ENCODE data around the gene SLF2.
A peak's percentile ranks its signal among the peaks of the same experiment; 100 is the strongest.
"Not testable (repeated sequence)": the region's sequence is repeated elsewhere in the genome, so short reads cannot be mapped to it uniquely, and the experiment has no call there.

Gene SLF2

DNA sequence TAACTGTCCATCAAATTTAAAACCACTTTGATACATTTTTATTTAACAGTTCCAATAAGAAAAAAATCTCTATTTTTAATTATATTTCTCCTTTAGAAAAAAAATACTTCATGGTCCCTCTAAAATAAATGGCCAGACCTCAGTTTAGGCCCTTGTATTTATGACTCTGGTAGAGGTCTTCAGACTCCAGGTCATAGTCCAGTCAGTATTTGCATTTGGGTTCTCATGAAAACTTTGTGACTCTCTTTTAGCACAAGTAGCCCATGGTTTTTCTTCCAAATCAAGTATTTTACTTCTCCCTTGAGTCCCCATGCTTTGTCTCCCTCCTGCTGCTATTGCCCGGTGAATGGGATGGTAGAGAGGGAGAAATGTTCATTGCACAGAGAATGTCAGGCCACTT lies 51.1 kb downstream of the SLF2 start:
- DNase-seq: no peak

DNA sequence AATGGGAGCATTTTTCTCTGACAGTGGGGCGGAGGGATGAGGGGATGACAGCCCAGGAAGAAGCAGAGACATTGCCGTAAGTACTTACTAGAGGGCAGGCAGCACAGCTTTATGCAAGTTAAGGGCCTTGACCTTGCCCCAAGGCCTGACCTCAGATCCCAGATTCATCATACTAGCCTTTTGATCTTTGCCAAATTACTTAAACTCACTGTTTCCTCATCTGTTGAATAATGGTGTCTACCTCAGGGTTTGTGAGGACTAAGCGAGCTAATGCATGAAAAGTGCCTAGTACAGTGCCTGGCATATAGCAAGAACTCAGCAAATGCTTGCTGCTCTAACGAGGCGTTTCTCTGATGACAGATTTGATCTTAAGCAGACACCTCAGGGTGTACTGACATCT lies 53.1 kb downstream of the SLF2 start:
- no peak for DNase-seq

DNA sequence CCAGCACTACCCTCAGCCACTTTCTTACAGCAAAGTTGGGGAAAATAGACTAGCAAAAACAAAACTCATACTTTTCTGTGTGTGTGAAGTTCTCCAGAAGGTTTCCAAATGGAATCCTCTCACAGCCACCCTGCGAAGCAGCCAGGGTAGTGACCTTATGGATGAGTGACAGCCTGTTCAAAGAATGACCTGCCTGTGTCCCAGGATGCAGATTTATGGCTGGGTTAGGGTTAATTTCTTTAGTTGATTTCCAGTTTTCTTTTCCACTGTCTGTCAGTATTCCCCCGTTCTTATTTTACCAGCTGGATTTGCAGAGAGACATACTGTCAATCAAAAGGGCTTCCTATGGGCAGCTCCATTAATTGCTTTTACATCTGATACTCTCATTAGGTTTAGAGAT lies 54.1 kb downstream of the SLF2 start:
- DNase-seq: no peak

DNA sequence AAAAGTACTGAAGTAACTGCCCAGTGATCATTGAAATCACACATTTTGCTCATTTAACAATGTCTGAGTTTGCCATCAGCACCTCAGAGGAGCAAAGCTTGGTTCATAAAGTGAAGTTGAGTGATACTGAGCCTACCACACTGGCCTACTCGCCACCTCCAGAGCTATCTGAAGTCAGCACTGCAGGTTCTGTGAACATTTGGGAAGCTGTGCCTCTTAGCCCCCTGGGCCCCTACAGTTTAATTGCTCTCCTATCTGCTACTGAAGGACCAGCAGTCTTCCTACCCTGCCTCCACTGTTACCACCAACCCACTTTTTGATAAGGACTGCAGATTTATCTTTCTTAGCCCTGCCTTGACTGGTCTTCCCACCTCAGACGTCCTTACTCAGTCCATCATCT lies 54.6 kb downstream of the SLF2 start:
- no peak for DNase-seq

DNA sequence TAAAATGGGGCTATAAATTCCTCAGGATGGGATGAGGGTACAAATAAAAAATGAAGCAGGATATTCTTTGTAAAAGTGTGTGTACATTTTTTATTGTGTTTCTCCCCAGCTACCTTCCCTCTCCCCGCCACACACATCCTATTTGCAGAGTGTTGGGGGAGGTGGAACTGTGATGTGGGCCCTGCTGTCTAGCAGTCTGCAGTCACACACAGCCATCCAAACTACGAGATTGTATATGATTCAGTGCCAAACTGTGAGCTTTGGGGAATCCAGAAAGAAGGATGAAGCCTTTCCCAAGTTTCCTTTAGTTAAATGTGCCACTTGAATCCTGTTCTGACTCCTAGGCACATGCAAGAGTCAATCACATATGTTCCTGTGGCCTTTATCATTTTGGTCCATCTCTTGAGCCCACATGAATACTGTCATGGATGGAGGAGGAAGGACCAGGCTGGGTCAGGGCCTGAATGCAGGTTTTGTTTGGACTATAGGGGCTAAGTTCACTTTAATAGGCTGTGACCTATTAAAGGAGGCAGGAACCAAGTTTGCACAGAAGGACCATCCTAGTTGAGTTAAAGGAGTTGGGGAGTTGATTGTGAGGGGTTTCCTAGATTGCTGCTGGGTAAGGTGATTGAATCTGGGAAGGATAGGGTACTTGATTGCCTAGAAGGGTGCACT lies 55.4 kb downstream of the SLF2 start:
- DNase-seq: no peak

GRCh38 chr10:100968863-100969186 lies 56.1 kb downstream of the SLF2 start:
- DNase-seq: no peak

GRCh38 chr10:100969187-100970075 lies 56.7 kb downstream of the SLF2 start, which contains the start of gene SEMA4G:
SEMA4G (plus strand) TSS chr10:100969504; CDS start chr10:100972913, 3,409 bp downstream.
- peak; percentile 52 for DNase-seq

- DNase-seq: peak; percentile 26
Measured at GRCh38 chr10:100970076-100970913, 57.5 kb downstream of the SLF2 start.

GRCh38 chr10:100970914-100971811 lies 58.4 kb downstream of the SLF2 start:
- DNase-seq: no peak

- no peak for DNase-seq
Measured at GRCh38 chr10:100972115-100972903, 59.5 kb downstream of the SLF2 start.

- no peak for DNase-seq
Measured at GRCh38 chr10:100972904-100973535, 60.3 kb downstream of the SLF2 start.

- DNase-seq: not testable (repeated sequence)
Measured at GRCh38 chr10:100975397-100975796, 62.6 kb downstream of the SLF2 start.

DNA sequence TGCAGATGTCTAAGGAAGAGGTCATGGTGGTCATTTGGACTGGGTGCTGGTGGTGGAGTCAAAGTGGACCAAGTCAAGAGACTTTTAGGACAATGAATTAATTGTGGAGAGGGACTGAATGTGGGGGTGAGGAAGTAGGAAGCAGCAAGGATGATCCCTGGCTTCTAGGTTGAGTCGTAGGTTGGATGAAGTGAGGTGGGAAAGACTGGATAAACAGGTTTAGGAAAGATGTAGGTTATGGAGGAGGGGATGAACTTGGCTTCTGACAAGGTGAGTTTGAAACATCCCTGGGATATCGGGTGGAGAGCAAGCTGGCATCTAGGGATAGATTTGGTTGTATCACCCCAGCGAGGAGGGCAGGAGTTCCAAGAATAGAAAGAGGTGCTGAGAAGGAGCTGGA lies 64.1 kb downstream of the SLF2 start:
- no peak for DNase-seq

DNA sequence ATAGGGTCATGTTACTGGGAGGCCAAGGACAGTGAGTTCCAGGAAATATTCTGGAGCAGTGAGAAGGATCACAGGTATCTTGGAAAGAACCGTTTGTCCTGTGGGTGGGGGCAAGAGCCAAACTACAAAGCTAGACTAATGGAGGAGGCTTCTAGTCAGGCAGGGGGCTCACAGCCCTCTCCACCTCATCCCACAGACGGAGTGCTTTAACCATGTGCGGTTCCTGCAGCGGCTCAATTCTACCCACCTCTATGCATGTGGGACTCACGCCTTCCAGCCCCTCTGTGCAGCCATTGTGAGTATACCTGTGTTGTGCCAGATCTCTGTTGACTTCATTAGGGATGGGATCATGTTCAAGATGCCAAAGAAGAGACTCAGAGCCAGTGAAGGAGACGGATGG lies 64.7 kb downstream of the SLF2 start:
- no peak for DNase-seq

DNA sequence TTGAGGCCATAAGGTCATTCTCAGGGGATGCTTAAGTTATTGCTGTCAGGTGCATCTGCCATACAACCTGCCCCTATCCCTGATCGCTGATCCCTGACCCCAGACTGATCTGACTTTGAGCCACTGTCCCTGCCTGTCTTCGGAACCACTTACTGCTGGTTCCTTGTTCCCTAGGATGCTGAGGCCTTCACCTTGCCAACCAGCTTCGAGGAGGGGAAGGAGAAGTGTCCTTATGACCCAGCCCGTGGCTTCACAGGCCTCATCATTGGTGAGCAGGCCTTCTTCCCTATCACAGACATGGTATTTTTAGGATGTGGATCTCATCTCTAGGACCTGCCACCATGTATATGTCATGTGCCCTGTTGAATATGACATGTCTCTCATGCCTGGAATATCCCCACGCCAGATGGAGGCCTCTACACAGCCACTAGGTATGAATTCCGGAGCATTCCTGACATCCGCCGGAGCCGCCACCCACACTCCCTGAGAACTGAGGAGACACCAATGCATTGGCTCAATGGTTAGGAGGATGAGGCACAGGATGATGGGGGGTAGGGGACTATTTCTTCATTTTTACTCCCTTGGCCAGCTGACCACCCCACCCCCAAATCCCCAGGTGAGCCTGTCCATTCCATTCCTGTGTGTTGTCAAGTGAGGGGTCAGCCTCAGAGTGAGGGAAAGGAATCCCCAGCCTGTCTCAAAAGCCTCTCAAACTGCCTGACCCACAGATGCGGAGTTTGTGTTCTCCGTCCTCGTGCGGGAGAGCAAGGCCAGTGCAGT lies 65.5 kb downstream of the SLF2 start:
- no peak for DNase-seq

DNA sequence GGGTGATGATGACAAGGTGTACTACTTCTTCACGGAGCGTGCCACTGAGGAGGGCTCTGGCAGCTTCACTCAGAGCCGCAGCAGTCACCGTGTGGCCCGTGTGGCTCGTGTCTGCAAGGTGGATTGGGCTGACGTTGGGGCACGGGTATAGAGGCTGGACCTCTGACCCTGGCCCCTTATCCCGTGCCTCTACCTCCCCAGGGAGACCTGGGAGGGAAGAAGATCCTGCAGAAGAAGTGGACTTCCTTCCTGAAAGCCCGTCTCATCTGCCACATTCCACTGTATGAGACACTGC lies 66.1 kb downstream of the SLF2 start:
- no peak for DNase-seq

- no peak for DNase-seq
Measured at GRCh38 chr10:100979791-100980272, 67.1 kb downstream of the SLF2 start.

DNA sequence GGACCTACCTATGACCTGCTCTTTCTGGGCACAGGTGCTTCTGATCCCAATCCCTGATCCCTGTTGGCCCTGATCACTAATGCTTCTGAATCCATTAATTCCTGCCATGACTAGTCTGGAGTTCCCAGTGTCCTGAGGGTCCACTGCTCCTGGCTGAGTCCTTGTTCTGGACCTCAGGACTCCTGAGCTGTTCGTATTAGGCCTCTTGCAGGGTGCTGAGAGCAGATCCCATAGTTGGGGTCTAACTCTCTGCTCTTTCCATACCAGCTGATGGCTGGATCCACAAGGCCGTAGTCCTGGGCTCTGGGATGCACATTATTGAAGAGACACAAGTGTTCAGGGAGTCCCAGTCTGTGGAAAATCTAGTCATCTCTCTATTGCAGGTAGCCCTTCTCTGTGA lies 67.5 kb downstream of the SLF2 start:
- DNase-seq: no peak

DNA sequence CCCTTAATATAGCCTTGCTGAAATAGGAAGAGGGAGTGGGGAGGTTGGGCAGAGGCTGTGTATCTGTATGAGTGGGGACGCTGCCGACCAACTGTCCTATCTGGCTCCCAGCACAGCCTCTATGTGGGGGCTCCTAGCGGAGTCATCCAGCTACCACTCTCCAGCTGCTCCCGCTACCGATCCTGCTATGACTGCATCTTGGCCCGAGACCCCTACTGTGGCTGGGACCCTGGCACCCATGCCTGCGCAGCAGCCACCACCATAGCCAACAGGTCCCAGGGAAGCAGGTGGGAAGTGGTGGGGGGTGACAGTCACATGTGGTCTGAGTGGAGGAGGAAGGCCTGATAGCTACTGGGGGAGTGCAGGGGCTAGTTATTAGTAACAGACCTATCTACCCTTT lies 67.9 kb downstream of the SLF2 start:
- DNase-seq: no peak

DNA sequence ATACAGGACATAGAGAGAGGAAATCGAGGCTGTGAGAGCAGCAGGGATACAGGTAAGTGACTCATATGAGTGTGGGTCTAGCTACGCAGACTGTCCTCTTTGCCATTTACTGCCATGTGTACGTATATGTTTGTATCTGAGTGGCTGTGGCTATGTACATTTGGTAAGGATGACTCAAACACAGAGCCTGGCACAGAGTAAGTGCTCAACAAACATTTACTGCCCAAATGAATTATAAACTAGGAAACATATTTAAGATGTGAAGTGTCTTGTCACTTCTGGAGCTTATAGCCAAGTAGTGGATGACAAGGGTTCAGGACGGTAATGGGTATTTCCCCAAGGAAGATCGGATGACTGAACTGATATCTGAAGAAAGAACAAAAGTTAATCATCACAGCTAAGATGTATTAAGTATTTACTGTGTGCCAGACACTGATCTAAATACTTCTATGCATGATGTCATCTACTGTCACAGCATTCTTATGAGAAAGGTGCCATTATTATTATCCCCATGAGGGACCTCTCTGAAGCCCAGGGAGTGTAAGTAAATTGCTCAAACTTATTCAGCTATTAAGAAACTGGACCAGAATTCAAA lies 68.5 kb downstream of the SLF2 start:
- no peak for DNase-seq
